Mammary epithelial cell (primary cell): ENCODE data around the gene LMOD2.

Experiments used
- EZH2 ChIP-seq: IDR thresholded peaks from 2 replicates; pipeline ENCODE4 v1.6.1; 2012; ENCODE audit warnings: low read length, inconsistent platforms, borderline replicate concordance
- TF ChIP-seq, protein P1 (sequence below), 2 donors: IDR thresholded peaks in 1 of 2; conservative IDR thresholded peaks in 1 of 2; 2 replicates each; pipeline ENCODE4 v1.5.1; 2011 to 2012; ENCODE audit warnings: inconsistent platforms in 2 of 2, low read length in 2 of 2, mild to moderate bottlenecking in 2 of 2, control low read depth in 1 of 2, low read depth in 1 of 2; ENCODE audit not compliant: insufficient read depth in 1 of 2; ENCODE audit errors: extremely low read depth in 1 of 2

DNA sequence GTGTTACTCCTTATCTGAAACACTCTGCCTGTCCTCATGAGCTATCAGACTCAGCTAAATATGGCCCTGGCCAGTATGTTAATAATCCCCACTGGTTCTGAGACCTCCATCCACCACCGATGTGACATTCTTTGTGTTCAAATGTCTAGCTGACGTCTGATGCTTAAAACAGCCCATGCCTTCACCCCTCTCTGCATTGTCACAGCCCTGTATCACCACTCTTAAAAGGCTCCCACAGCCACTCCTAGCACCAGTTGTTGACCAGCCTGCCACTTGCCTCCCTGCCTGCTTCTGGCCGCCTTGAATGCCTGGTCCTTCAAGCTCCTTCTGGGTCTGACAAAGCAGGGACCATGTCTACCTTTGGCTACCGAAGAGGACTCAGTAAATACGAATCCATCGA lies at the start of gene LMOD2:
- TF ChIP-seq, protein P1, sequence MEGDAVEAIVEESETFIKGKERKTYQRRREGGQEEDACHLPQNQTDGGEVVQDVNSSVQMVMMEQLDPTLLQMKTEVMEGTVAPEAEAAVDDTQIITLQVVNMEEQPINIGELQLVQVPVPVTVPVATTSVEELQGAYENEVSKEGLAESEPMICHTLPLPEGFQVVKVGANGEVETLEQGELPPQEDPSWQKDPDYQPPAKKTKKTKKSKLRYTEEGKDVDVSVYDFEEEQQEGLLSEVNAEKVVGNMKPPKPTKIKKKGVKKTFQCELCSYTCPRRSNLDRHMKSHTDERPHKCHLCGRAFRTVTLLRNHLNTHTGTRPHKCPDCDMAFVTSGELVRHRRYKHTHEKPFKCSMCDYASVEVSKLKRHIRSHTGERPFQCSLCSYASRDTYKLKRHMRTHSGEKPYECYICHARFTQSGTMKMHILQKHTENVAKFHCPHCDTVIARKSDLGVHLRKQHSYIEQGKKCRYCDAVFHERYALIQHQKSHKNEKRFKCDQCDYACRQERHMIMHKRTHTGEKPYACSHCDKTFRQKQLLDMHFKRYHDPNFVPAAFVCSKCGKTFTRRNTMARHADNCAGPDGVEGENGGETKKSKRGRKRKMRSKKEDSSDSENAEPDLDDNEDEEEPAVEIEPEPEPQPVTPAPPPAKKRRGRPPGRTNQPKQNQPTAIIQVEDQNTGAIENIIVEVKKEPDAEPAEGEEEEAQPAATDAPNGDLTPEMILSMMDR (conservative IDR thresholded peaks at IDR 0.05 in 1 of 2, IDR thresholded peaks at IDR 0.05 in 1 of 2; ENCODE audit: extremely low read depth in 1 of 2, insufficient read depth in 1 of 2, low read depth in 1 of 2, low read length in 2 of 2), result no peak
- no peak for TF ChIP-seq EZH2
